Keratinocyte (primary cell): ENCODE measurements around the gene BCL2L1. TPM values are rescaled to one million over a fixed set of nuclear protein-coding genes. Genes with fewer than 3 reads are reported as not detected.

ENCODE experiments used
- DNase-seq: peaks from one replicate; pipeline ENCODE4 v3.0.0-alpha.2; 2011; ENCODE audit warnings: low read depth, missing footprints, low spot score
- FAIRE-seq: peaks from 2 replicates; lab custom pipeline; 2011; peaks lifted over from hg19 to GRCh38; lab: Jason Lieb, UNC
- H2AFZ ChIP-seq: 2 replicates; pipeline ENCODE4 v1.6.0; 2012; ENCODE audit warnings: low read length, control low read depth, inconsistent platforms; ENCODE audit not compliant: control insufficient read depth
- H3K27ac ChIP-seq: 2 replicates; pipeline ENCODE4 v1.5.1; 2011; ENCODE audit warnings: low read length; ENCODE audit not compliant: control insufficient read depth, insufficient read depth
- H3K27me3 ChIP-seq: 3 replicates; pipeline ENCODE4 v1.6.0; 2011; ENCODE audit warnings: low read length; ENCODE audit not compliant: control insufficient read depth, insufficient read depth; ENCODE audit errors: extremely low read depth
- H3K36me3 ChIP-seq, 2 experiments: 2 replicates in 1 of 2; 3 replicates in 1 of 2; pipeline ENCODE4 v1.5.1; 2011; ENCODE audit warnings: low read length in 2 of 2, mild to moderate bottlenecking in 1 of 2; ENCODE audit not compliant: control insufficient read depth in 2 of 2, insufficient read depth in 2 of 2; ENCODE audit errors: extremely low read depth in 1 of 2
- H3K4me1 ChIP-seq: 3 replicates; pipeline ENCODE4 v1.5.1; 2011; ENCODE audit warnings: low read length; ENCODE audit not compliant: control insufficient read depth, insufficient read depth; ENCODE audit errors: extremely low read depth
- H3K4me2 ChIP-seq: 3 replicates; pipeline ENCODE4 v1.6.0; 2011; ENCODE audit warnings: low read depth, low read length; ENCODE audit not compliant: control insufficient read depth, insufficient read depth; ENCODE audit errors: extremely low read depth
- H3K4me3 ChIP-seq, 3 experiments: fragments of 200-600 bp in 1 of 3; sonication (generic) in 1 of 3; 2 replicates in 2 of 3; 3 replicates in 1 of 3; pipeline ENCODE4 v1.5.1; 2011 to 2016; ENCODE audit warnings: low read length in 3 of 3, mild to moderate bottlenecking in 3 of 3, control low read depth in 2 of 3, inconsistent platforms in 1 of 3, low read depth in 1 of 3, mixed read lengths in 1 of 3, mixed run types in 1 of 3, moderate library complexity in 1 of 3; ENCODE audit not compliant: control insufficient read depth in 2 of 3, insufficient read depth in 2 of 3; ENCODE audit errors: extremely low read depth in 1 of 3
- H3K79me2 ChIP-seq: 2 replicates; pipeline ENCODE4 v1.6.0; 2012; ENCODE audit warnings: low read length; ENCODE audit not compliant: control insufficient read depth, insufficient read depth
- H3K9ac ChIP-seq: 3 replicates; pipeline ENCODE4 v1.6.0; 2011; ENCODE audit warnings: low read length; ENCODE audit not compliant: control insufficient read depth, insufficient read depth; ENCODE audit errors: extremely low read depth
- H3K9me1 ChIP-seq: 3 replicates; pipeline ENCODE4 v1.6.0; 2011; ENCODE audit warnings: low read length; ENCODE audit not compliant: control insufficient read depth, insufficient read depth; ENCODE audit errors: extremely low read depth
- H3K9me3 ChIP-seq: 2 replicates; pipeline ENCODE4 v1.5.1; 2012; ENCODE audit warnings: low read depth, low read length; ENCODE audit not compliant: control insufficient read depth
- H4K20me1 ChIP-seq: 3 replicates; pipeline ENCODE4 v1.6.0; 2011; ENCODE audit warnings: low read length; ENCODE audit not compliant: control insufficient read depth, insufficient read depth; ENCODE audit errors: extremely low read depth
- CTCF ChIP-seq, 3 experiments: IDR thresholded peaks in 1 of 3; conservative IDR thresholded peaks in 1 of 3; optimal IDR thresholded peaks in 1 of 3; 2 replicates in 2 of 3; 3 replicates in 1 of 3; pipeline versions ENCODE3 to v1.5.1; 2011; ENCODE audit warnings: low read length in 3 of 3, mild to moderate bottlenecking in 3 of 3, moderate library complexity in 2 of 3, control low read depth in 1 of 3, inconsistent platforms in 1 of 3; ENCODE audit not compliant: insufficient read depth in 2 of 3; ENCODE audit errors: extremely low read depth in 1 of 3
- EZH2 ChIP-seq: IDR thresholded peaks from one replicate; pipeline ENCODE4 v1.6.1; 2012; ENCODE audit warnings: inconsistent platforms, mild to moderate bottlenecking, low read length, moderate library complexity
- dilution Hi-C: fragments of 300-500 bp; cut with MboI; formaldehyde crosslinking; loops from one replicate; pipeline ENCODE4 v1.7.0; 2020; ENCODE audit warnings: low sequenced_read_pairs; ENCODE audit not compliant: extremely low pct_ligation_motif_present
- polyA plus RNA-seq, 5 experiments: library from polyadenylated mRNA; depleted of rRNA in 3 of 5; stranded (reverse) in 3 of 5; stranded (forward) in 1 of 5; unstranded in 1 of 5; fragments of >200 nt; gene quantifications; 1 replicate in 1 of 5; 2 replicates in 3 of 5; 3 replicates in 1 of 5; pipeline versions ENCODE4 v1.2.1 to v1.2.3, GENCODE V29; 2011 to 2012; ENCODE audit warnings: missing spikeins in 2 of 5, low read depth in 1 of 5, low replicate concordance in 1 of 5

The BCL2L1 gene
- polyA plus RNA-seq, 1 donor (not counting 4 experiments of a cell fraction or from before 2014, with no cell fraction given) = 109 TPM

GRCh38 chr20:31637660-31638059, 85.0 kb downstream of the BCL2L1 start, which contains the start of gene COX4I2:
TSS of gene COX4I2 (plus strand) at chr20:31637912. CDS start at chr20:31639018, 1,106 bp downstream.
- FAIRE-seq = no peak
- Histone ChIP-seq H2AFZ (no peak within 1 kb of the TSS), H3K4me3 (no peak within 1 kb of the TSS)

GRCh38 chr20:31633339-31633914, 89.2 kb downstream of the BCL2L1 start:
- Histone ChIP-seq H3K36me3 (no peaks in the 10 kb centered on the region), H3K9ac (no peak overlapping the region), H2AFZ (no peak overlapping the region), H3K79me2 (no peaks in the 10 kb centered on the region), H3K27ac (no peak overlapping the region), H4K20me1 (no peaks in the 10 kb centered on the region), H3K27me3 (peaks cover 12% of the 10 kb centered on the region), H3K9me3 (no peaks in the 10 kb centered on the region), H3K4me1 (no peaks in the 10 kb centered on the region), H3K4me2 (no peak overlapping the region), H3K4me3 (no peak overlapping the region), H3K9me1 (no peaks in the 10 kb centered on the region)
- FAIRE-seq = no peak
- dilution Hi-C loops = no loop called here
- no peak for TF ChIP-seq CTCF (optimal IDR thresholded peaks at IDR 0.05 in 1 of 3, IDR thresholded peaks at IDR 0.05 in 1 of 3, conservative IDR thresholded peaks at IDR 0.05 in 1 of 3; ENCODE audit: extremely low read depth in 1 of 3, insufficient read depth in 2 of 3, low read length in 3 of 3)
- no peak for TF ChIP-seq EZH2
- no peak for DNase-seq

More at GRCh38 chr20:31637660-31638059, 85.0 kb downstream of the BCL2L1 start, which contains the start of gene COX4I2:
- Histone ChIP-seq H4K20me1 (no peaks in the 10 kb centered on the region), H3K4me1 (no peaks in the 10 kb centered on the region), H3K9me1 (no peaks in the 10 kb centered on the region), H3K9me3 (no peaks in the 10 kb centered on the region), H3K36me3 (no peaks in the 10 kb centered on the region), H3K79me2 (no peaks in the 10 kb centered on the region), H3K4me2 (no peak within 1 kb of the TSS), H3K27ac (no peak within 1 kb of the TSS), H3K9ac (no peak within 1 kb of the TSS), H3K27me3 (peaks cover 19% of the 10 kb centered on the region)
- dilution Hi-C loops = no loop called here
- no peak for TF ChIP-seq EZH2
- no peak for TF ChIP-seq CTCF (optimal IDR thresholded peaks at IDR 0.05 in 1 of 3, IDR thresholded peaks at IDR 0.05 in 1 of 3, conservative IDR thresholded peaks at IDR 0.05 in 1 of 3; ENCODE audit: extremely low read depth in 1 of 3, insufficient read depth in 2 of 3, low read length in 3 of 3)
- DNase-seq = no peak
